ENCODE data around the gene ZBTB32. TPM values are rescaled to one million over a fixed set of nuclear protein-coding genes. Genes with fewer than 3 reads are reported as not detected.

The ZBTB32 gene
- total RNA-seq, 1 donor from 2014 or later, result not detected

DNA sequence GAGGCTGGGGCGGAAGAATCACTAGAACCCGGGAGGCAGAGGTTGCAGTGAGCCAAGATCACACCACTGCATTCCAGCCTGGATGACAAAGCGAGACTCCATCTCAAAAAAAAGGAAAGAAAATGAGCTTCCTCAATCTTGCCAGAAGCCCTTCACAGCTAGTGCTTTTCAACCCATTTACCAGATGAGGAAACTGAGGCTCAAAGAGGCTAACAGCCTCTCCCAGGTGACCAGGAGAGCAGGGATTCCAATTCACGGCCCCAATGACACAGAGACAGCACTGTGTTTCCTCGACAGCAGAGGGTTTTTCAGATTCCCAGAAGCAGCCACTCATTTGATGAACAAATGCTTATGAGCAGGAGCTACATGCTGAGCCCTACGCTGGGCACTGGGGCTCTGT is 34.8 kb upstream of the ZBTB32 start:
- peaks cover 11% of the 10 kb centered on the region for H3K27me3 Mint-ChIP-seq (ENCODE audit: unreplicated experiment)
- H3K9me3 Mint-ChIP-seq (ENCODE audit: unreplicated experiment), result no peaks in the 10 kb centered on the region
- TF ChIP-seq, protein P1, sequence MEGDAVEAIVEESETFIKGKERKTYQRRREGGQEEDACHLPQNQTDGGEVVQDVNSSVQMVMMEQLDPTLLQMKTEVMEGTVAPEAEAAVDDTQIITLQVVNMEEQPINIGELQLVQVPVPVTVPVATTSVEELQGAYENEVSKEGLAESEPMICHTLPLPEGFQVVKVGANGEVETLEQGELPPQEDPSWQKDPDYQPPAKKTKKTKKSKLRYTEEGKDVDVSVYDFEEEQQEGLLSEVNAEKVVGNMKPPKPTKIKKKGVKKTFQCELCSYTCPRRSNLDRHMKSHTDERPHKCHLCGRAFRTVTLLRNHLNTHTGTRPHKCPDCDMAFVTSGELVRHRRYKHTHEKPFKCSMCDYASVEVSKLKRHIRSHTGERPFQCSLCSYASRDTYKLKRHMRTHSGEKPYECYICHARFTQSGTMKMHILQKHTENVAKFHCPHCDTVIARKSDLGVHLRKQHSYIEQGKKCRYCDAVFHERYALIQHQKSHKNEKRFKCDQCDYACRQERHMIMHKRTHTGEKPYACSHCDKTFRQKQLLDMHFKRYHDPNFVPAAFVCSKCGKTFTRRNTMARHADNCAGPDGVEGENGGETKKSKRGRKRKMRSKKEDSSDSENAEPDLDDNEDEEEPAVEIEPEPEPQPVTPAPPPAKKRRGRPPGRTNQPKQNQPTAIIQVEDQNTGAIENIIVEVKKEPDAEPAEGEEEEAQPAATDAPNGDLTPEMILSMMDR (IDR thresholded peaks at IDR 0.05; ENCODE audit: unreplicated experiment), result no peak
- no peak overlapping the region for H3K4me3 Mint-ChIP-seq (ENCODE audit: unreplicated experiment)
- no peak for DNase-seq (ENCODE audit: low spot score)
- no peaks in the 10 kb centered on the region for H3K36me3 Mint-ChIP-seq (ENCODE audit: low read depth, unreplicated experiment)
- no peak overlapping the region for H3K27ac Mint-ChIP-seq (ENCODE audit: unreplicated experiment)
- H3K4me1 Mint-ChIP-seq (ENCODE audit: unreplicated experiment), result no peaks in the 10 kb centered on the region

DNA sequence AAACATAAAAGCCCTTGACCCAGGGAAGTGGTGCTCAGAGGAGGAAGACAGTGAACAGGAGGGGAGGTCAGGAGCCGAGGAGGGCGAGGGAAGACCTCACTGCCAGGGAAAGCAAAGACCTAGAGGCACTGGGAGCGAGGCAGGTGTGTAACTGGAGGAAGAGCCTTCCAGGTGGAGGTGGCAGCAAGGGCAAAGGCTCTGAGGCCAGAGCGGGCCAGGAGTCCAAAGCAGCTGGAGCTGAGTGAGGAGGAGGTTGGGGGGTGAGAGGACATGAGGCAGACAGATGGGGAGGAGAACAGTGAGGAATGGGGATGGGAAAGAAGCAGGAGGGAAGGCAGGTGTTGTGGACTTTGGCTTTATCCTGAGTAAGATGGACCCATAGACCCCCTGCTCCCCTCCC is 34.4 kb upstream of the ZBTB32 start:
- H3K36me3 Mint-ChIP-seq (ENCODE audit: low read depth, unreplicated experiment), result no peaks in the 10 kb centered on the region
- H3K27ac Mint-ChIP-seq (ENCODE audit: unreplicated experiment), result no peak overlapping the region
- H3K4me1 Mint-ChIP-seq (ENCODE audit: unreplicated experiment), result no peaks in the 10 kb centered on the region
- H3K27me3 Mint-ChIP-seq (ENCODE audit: unreplicated experiment), result peaks cover 8% of the 10 kb centered on the region
- H3K4me3 Mint-ChIP-seq (ENCODE audit: unreplicated experiment), result no peak overlapping the region
- TF ChIP-seq, protein P1 (IDR thresholded peaks at IDR 0.05; ENCODE audit: unreplicated experiment), result no peak
- H3K9me3 Mint-ChIP-seq (ENCODE audit: unreplicated experiment), result no peaks in the 10 kb centered on the region
- DNase-seq (ENCODE audit: low spot score), result no peak

DNA sequence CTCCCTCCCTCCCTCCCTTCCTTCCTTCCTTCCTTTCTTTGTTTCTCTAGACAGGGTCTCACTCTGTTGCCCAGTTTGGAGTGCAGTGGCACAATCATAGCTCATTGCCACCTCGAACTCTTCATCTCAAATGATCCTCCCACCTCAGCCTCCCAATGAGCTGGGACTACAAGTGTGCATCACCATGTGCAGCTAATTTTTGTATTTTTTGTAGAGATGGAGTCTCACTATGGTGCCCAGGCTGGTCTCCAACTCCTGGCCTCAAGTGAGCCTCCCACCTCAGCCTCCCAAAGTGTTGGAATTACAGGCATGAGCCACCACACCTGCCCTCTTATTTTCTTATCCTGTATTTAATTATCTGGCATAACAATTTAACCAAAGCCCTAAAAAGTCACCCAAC is 33.7 kb upstream of the ZBTB32 start:
- no peak for DNase-seq (ENCODE audit: low spot score)

DNA sequence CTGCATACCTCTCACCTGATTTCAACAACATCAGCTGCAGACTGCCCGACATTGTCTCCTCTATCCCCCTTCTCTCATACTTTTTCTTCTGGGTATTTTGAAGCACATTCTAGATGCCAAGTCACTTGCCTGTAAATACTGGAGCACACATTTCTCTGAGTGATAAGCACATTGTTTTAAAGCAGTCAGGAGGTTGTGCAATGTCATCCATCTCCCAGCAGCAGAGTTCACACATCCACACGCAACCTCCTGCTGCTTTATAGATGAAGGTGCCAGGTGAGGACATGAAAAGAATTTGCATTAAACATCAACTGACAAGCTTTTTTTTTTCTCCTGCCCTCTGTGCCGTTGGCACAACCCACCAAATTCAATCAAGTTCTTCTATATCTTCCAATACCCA is 32.5 kb upstream of the ZBTB32 start:
- no peak overlapping the region for H3K27ac Mint-ChIP-seq (ENCODE audit: unreplicated experiment)
- DNase-seq (ENCODE audit: low spot score), result no peak
- no peaks in the 10 kb centered on the region for H3K36me3 Mint-ChIP-seq (ENCODE audit: low read depth, unreplicated experiment)
- H3K27me3 Mint-ChIP-seq (ENCODE audit: unreplicated experiment), result peaks cover 8% of the 10 kb centered on the region
- H3K4me3 Mint-ChIP-seq (ENCODE audit: unreplicated experiment), result no peak overlapping the region
- H3K9me3 Mint-ChIP-seq (ENCODE audit: unreplicated experiment), result no peaks in the 10 kb centered on the region
- TF ChIP-seq, protein P1 (IDR thresholded peaks at IDR 0.05; ENCODE audit: unreplicated experiment), result no peak
- H3K4me1 Mint-ChIP-seq (ENCODE audit: unreplicated experiment), result no peaks in the 10 kb centered on the region

More for the DNA sequence above, 33.7 kb upstream of the ZBTB32 start:
- H3K9me3 Mint-ChIP-seq (ENCODE audit: unreplicated experiment), result no peaks in the 10 kb centered on the region
- TF ChIP-seq, protein P1 (IDR thresholded peaks at IDR 0.05; ENCODE audit: unreplicated experiment), result no peak
- peaks cover 8% of the 10 kb centered on the region for H3K27me3 Mint-ChIP-seq (ENCODE audit: unreplicated experiment)
- no peak overlapping the region for H3K4me3 Mint-ChIP-seq (ENCODE audit: unreplicated experiment)
- H3K27ac Mint-ChIP-seq (ENCODE audit: unreplicated experiment), result no peak overlapping the region
- no peaks in the 10 kb centered on the region for H3K4me1 Mint-ChIP-seq (ENCODE audit: unreplicated experiment)
- H3K36me3 Mint-ChIP-seq (ENCODE audit: low read depth, unreplicated experiment), result no peaks in the 10 kb centered on the region

DNA sequence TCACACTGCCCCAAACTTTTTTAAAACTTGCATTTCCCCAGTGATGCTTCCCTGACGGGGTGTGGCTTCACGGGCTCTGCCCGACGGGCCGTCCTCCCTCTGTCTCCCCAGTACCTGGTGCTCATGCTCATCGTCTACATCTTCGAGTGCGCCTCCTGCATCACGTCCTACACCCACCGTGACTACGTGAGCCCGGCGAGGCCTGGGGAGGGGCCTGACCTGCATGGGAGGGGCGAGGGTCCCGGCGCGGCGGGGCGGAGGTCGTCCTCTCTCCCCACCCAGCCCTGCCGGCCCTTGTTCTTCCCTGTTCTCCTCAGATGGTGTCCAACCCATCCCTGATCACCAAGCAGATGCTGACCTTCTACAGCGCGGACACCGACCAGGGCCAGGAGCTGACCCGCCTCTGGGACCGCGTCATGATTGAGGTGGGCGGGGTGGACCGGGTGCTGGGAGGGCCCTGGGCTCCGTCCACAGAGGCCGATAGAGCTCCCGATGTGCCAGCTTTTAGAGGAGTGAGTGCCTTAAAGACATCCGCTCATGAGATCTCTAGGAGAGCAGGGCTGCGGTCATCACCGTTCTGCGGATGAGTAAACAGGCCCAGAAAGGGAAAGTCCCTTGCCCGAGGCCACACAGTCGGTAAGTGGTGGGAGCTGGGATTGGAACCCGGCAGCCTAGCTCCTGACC is 31.1 kb upstream of the ZBTB32 start:
- Mint-ChIP-seq H3K9me3 (ENCODE audit: unreplicated experiment) (no peaks in the 10 kb centered on the region), H3K4me3 (ENCODE audit: unreplicated experiment) (peak overlapping the region; percentile 85), H3K27ac (ENCODE audit: unreplicated experiment) (no peak overlapping the region), H3K36me3 (ENCODE audit: low read depth, unreplicated experiment) (no peaks in the 10 kb centered on the region), H3K27me3 (ENCODE audit: unreplicated experiment) (peaks cover 8% of the 10 kb centered on the region), H3K4me1 (ENCODE audit: unreplicated experiment) (no peaks in the 10 kb centered on the region)
- TF ChIP-seq, protein P1 (IDR thresholded peaks at IDR 0.05; ENCODE audit: unreplicated experiment), result no peak
- peak; percentile 36 for DNase-seq (ENCODE audit: low spot score)
